Body of pancreas (tissue), 4 donors: ENCODE data around the gene CLEC10A. TPM values are rescaled to one million over a fixed set of nuclear protein-coding genes. Genes with fewer than 3 reads are reported as not detected.

Source experiments
- ATAC-seq: fragments of 150-250 bp; one replicate; pipeline ENCODE4 v1.9.1; 2016
- DNase-seq, 4 donors: peaks; one replicate each; pipeline ENCODE4 v3.0.0-alpha.2; 2019
- H3K27ac ChIP-seq, 4 donors: fragments of 200-600 bp; sonication (generic); 1 replicate in 3 of 4; 2 replicates in 1 of 4; pipeline versions ENCODE4 v1.5.1 to v1.6.1; 2016 to 2019; ENCODE audit warnings: mild to moderate bottlenecking in 1 of 4, mixed read lengths in 1 of 4, moderate library complexity in 1 of 4
- H3K27me3 ChIP-seq, 2 donors: fragments of 200-600 bp; sonication (generic); one replicate each; pipeline ENCODE4 v1.6.0; 2016; ENCODE audit warnings: mild to moderate bottlenecking in 1 of 2
- H3K36me3 ChIP-seq, 2 donors: fragments of 200-600 bp; sonication (generic); replicated peaks in 1 of 2; 2 replicates each; pipeline ENCODE4 v1.5.1; 2016; ENCODE audit warnings: low read depth in 2 of 2; ENCODE audit not compliant: insufficient read depth in 1 of 2
- H3K4me1 ChIP-seq: fragments of 200-600 bp; sonication (generic); one replicate; pipeline ENCODE4 v1.6.0; 2016
- H3K4me3 ChIP-seq, 2 donors: fragments of 200-600 bp; sonication (generic); 1 replicate in 1 of 2; 2 replicates in 1 of 2; pipeline ENCODE4 v1.5.1; 2016 to 2019
- H3K9me3 ChIP-seq, 3 donors: fragments of 200-600 bp; sonication (generic); 1 replicate in 2 of 3; 2 replicates in 1 of 3; pipeline ENCODE4 v1.5.1; 2016
- POLR2A ChIP-seq, 3 donors: fragments of 450-650 bp; IDR thresholded peaks; one replicate each; pipeline ENCODE4 v1.6.1; 2016; ENCODE audit warnings: antibody characterized with exemption in 3 of 3, mild to moderate bottlenecking in 2 of 3
- WGBS, 2 donors: methylation state at CpG; one replicate each; pipeline ENCODE4 v1.1.5; 2017; 5-methylcytosine and 5-hydroxymethylcytosine counted together
- intact Hi-C: fragments of 100-400 bp; cut with DNase I; formaldehyde crosslinking; loops from one replicate; pipeline ENCODE4 v1.15.1; 2023
- total RNA-seq, 2 donors: library from RNA; depleted of rRNA; stranded (reverse); fragments of >200 nt; gene quantifications; one replicate each; pipeline ENCODE4 v1.1.0, GENCODE V29; 2016
- TF ChIP-seq, protein P1 (sequence below), 7 experiments: fragments of 450-650 bp in 4 of 7; fragments of 200-600 bp in 3 of 7; sonication (generic) in 3 of 7; IDR thresholded peaks; one replicate each; pipeline ENCODE4 v1.5.1; 2016 to 2019; ENCODE audit warnings: antibody characterized with exemption in 7 of 7

Gene CLEC10A
- total RNA-seq, 2 donors from 2014 or later = 0.33 to 1.0 TPM

DNA sequence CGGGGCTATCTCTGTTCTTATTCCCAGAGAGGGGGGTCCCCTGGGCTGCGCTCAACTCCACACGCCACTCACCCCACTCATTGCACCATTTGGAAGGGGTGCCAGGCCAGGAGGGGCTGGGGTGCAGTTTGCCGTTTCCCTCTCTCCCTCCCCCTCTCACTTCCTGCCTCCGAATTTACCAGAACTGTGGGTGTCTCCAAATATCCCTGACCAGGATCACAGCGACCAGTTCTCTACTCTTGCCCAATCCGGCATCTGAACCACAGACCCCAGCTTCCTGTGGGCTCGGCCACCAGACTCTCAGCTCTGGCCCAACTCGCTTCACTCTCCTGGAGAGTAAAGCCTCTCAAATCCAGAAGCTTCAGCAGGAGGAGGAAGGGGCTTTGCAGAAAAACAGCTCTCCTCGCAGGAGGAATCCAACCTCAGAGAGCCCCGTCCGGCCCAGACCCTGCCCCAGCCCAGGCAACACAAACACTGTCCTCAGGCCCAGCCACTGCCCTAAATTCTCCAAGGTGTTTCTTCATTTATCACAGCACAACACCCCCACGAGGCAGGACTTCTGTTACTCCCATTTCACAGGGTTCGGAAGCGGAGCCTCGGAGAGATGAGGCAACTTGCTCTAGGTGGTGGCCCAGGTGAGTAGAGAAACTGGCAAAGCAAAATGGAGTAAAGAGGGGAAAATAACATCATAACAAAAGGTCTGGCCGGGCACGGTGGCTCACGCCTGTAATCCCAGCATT is 35.0 kb upstream of the CLEC10A start:
- Histone ChIP-seq H3K27me3 (no peaks in the 10 kb centered on the region), H3K36me3 (no peaks in the 10 kb centered on the region), H3K9me3 (no peaks in the 10 kb centered on the region), H3K27ac (peak overlapping the region in 1 of 4 donors; percentile 61), H3K4me1 (no peaks in the 10 kb centered on the region), H3K4me3 (no peak overlapping the region)
- DNase-seq (peak in 1 of 4 donors; percentile 65), ATAC-seq (no peak)
- intact Hi-C loops = no loop called here
- TF ChIP-seq, protein P1, sequence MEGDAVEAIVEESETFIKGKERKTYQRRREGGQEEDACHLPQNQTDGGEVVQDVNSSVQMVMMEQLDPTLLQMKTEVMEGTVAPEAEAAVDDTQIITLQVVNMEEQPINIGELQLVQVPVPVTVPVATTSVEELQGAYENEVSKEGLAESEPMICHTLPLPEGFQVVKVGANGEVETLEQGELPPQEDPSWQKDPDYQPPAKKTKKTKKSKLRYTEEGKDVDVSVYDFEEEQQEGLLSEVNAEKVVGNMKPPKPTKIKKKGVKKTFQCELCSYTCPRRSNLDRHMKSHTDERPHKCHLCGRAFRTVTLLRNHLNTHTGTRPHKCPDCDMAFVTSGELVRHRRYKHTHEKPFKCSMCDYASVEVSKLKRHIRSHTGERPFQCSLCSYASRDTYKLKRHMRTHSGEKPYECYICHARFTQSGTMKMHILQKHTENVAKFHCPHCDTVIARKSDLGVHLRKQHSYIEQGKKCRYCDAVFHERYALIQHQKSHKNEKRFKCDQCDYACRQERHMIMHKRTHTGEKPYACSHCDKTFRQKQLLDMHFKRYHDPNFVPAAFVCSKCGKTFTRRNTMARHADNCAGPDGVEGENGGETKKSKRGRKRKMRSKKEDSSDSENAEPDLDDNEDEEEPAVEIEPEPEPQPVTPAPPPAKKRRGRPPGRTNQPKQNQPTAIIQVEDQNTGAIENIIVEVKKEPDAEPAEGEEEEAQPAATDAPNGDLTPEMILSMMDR (IDR thresholded peaks at IDR 0.05) = no peak
- 66 to 68% methylated on average over 19 of the region's 19 CpGs for WGBS, 2 donors

DNA sequence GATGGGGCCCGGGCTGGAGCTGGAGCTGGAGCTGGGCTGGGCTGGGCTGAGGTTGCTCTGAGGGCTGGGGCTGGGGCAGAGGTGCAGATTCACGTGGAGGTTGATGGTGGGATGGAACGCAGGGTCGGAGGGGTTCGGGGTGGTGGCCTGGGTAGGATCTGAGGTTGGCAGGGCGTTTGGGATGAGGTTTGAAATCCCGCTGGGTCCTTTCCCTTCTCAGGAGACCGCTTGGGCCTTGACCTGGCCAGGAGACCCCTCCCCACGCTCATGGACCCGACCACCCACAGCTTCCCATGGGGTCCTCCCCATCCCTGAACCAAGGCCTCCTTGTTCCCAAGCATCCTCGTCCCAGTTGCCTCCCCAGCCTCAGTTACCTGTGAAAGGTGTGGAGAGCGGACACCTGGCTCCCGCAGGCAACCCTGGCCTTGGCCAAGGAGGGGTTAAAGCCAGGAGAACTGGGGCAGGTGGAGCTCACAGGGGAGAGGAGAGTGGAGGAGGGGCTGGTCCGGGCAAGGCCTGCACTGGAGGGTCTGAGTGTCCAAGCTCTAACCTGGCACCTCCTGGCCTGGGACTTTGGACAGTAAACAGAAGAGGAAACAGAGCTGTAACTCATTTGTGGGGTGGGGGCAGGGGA is 34.3 kb upstream of the CLEC10A start, which contains the start of gene ASGR2:
Gene ASGR2 (minus strand): TSS at position 582 of the 634 bp plus-strand sequence. CDS start 582 bp downstream, outside the sequence.
- no peaks in the 10 kb centered on the region for H3K27me3 ChIP-seq
- 71 to 72% methylated on average over 8 to 14 of the region's 14 CpGs for WGBS, 2 donors
- intact Hi-C loops = no loop called here
- DNase-seq (no peak), ATAC-seq (no peak)
- H3K4me3 ChIP-seq = no peak within 1 kb of the TSS
- no peaks in the 10 kb centered on the region for H3K9me3 ChIP-seq
- H3K4me1 ChIP-seq = no peaks in the 10 kb centered on the region
- H3K27ac ChIP-seq = peak within 1 kb of the TSS in 1 of 4 donors; percentile 61
- H3K36me3 ChIP-seq = no peaks in the 10 kb centered on the region
- TF ChIP-seq POLR2A (IDR thresholded peaks at IDR 0.05) = no peak
- TF ChIP-seq, protein P1 (IDR thresholded peaks at IDR 0.05) = no peak

DNA sequence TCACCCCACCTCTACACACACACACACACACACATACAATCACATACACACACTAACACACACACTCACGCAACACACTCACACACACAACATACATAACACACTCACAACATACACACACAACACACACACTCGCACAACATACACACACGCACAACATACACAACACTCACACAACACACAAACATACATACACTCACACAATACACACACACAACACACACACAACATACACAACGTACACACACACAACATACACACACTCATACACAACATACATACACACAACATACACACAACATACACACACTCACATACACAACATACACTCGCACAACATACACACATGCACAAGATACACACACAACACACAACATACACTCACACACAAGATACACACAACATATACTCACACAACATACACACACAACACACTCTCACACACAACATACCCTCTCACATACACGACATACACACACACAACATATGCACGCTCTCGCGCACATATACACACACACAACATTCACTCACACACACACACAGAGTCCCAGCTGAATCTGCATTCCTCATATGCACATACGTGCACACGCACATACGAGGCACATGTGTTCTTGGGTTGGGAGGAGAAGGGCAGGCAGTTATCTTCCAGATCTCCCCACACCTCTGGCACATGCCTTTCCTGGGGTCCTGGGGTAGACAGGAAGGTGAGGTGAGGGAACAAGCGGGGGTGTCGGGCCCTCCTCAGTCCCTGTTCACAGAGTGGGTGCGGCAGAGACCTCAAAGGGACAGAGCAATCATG is 33.4 kb upstream of the CLEC10A start:
- no peaks in the 10 kb centered on the region for H3K4me1 ChIP-seq
- H3K36me3 ChIP-seq = no peaks in the 10 kb centered on the region
- no peak for TF ChIP-seq POLR2A (IDR thresholded peaks at IDR 0.05)
- TF ChIP-seq, protein P1 (IDR thresholded peaks at IDR 0.05) = no peak
- intact Hi-C loops = no loop called here
- DNase-seq = no peak
- no peaks in the 10 kb centered on the region for H3K27me3 ChIP-seq
- H3K4me3 ChIP-seq = no peak overlapping the region
- ATAC-seq = no peak
- H3K9me3 ChIP-seq = no peaks in the 10 kb centered on the region
- WGBS, 2 donors = 78 to 84% methylated on average over 15 of the region's 15 CpGs
- H3K27ac ChIP-seq = no peak overlapping the region

DNA sequence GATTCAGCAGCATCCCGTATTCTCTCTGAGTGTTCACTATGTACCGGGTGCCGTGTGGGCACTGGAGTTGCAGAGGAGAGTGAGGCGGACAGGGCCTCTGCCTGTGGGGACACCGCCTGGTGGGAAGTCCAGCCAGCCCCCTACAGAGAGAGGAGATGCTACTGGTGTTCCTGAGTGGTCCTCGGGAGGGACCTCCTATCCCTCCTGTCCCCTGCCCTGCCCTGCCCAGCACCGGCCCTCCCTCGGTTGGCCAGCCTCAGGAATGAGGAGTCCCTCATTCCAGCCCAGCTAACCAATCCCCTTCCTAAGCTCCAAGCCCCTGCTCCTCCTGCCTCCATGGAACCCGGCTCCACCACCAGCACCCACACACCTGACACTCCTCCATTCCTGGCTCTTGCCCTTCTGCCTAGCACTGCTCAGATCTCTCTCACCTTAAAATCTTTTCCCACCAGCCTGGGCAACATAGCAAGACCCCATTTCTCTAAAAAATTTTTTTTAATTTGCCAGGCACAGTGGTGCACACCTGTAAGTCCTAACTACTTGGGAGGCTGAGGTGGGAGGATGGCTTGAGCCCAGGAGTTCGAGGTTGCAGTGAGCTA is 32.6 kb upstream of the CLEC10A start:
- Histone ChIP-seq H3K36me3 (no peaks in the 10 kb centered on the region), H3K4me1 (no peaks in the 10 kb centered on the region), H3K27ac (no peak overlapping the region), H3K4me3 (no peak overlapping the region), H3K9me3 (no peaks in the 10 kb centered on the region), H3K27me3 (no peaks in the 10 kb centered on the region)
- DNase-seq (no peak), ATAC-seq (no peak)
- TF ChIP-seq, protein P1 (IDR thresholded peaks at IDR 0.05) = no peak
- TF ChIP-seq POLR2A (IDR thresholded peaks at IDR 0.05) = no peak
- 75 to 80% methylated on average over 10 of the region's 10 CpGs for WGBS, 2 donors
- intact Hi-C loops = no loop called here
